HEK293T (cell line): ENCODE measurements around the gene RHOB.

Experiments used
- ARNT ChIP-seq: fragments of 450-650 bp; IDR thresholded peaks from 2 replicates; pipeline ENCODE4 v1.6.1; 2017; ENCODE audit warnings: mild to moderate bottlenecking
- BHLHE40 ChIP-seq: fragments of 450-650 bp; IDR thresholded peaks from 2 replicates; pipeline ENCODE4 v1.6.1; 2016; ENCODE audit warnings: mild to moderate bottlenecking, moderate library complexity, borderline replicate concordance
- CTBP1 ChIP-seq: fragments of 450-650 bp; IDR thresholded peaks from 2 replicates; pipeline ENCODE4 v1.6.1; 2016; ENCODE audit warnings: borderline replicate concordance
- FOXA1 ChIP-seq: fragments of 450-650 bp; IDR thresholded peaks from 2 replicates; pipeline ENCODE4 v1.6.1; 2016; ENCODE audit warnings: mild to moderate bottlenecking
- FOXM1 ChIP-seq: fragments of 450-650 bp; IDR thresholded peaks from 2 replicates; pipeline ENCODE4 v1.6.1; 2017; ENCODE audit warnings: mild to moderate bottlenecking, borderline replicate concordance
- L3MBTL2 ChIP-seq: fragments of 450-650 bp; conservative IDR thresholded peaks from 2 replicates; pipeline ENCODE4 v1.6.1; 2016; ENCODE audit warnings: mild to moderate bottlenecking
- LEF1 ChIP-seq: fragments of 450-650 bp; IDR thresholded peaks from 2 replicates; pipeline ENCODE4 v1.6.1; 2017; ENCODE audit warnings: mild to moderate bottlenecking, borderline replicate concordance
- SP1 ChIP-seq: fragments of 450-650 bp; IDR thresholded peaks from 2 replicates; pipeline ENCODE4 v1.6.1; 2017
- SUZ12 ChIP-seq: fragments of 450-650 bp; IDR thresholded peaks from 2 replicates; pipeline ENCODE4 v1.6.1; 2016; ENCODE audit warnings: mild to moderate bottlenecking
- TARDBP ChIP-seq: fragments of 450-650 bp; IDR thresholded peaks from 2 replicates; pipeline ENCODE4 v1.6.1; 2016

GRCh38 chr2:20427931-20428526 is 18.8 kb upstream of the RHOB start:
- TF ChIP-seq BHLHE40 (no peak), FOXM1 (no peak), CTBP1 (no peak), SUZ12 (no peak), FOXA1 (no peak), ARNT (no peak), TARDBP (no peak), SP1 (no peak), LEF1 (no peak), L3MBTL2 (no peak)
